ENCODE data around the gene PKD1L1.
"Not testable (repeated sequence)": the region's sequence is repeated elsewhere in the genome, so short reads cannot be mapped to it uniquely, and the experiment has no call there.

Gene PKD1L1

DNA sequence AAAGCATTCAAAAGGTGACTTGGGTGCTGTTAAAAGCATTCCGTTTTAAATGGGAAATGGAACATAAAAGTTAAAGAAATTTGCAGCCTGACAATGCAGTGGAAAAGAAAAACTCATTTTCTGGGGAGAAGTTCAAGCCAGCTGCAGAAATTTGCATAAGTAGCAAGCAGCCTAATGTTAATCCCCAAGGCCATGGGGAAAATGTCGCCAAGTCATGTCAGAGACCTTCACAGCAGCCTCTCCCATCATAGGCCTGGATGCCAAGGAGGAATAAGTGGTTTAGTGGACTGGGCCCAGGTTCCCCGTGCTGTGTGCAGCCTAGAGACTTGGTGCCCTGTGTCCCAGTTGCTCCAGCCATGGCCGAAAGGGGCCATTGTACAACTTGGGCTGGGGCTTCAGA lies 154.2 kb downstream of the PKD1L1 start:
- no peak for DNase-seq (ENCODE audit: low read depth in 2 of 2)

DNA sequence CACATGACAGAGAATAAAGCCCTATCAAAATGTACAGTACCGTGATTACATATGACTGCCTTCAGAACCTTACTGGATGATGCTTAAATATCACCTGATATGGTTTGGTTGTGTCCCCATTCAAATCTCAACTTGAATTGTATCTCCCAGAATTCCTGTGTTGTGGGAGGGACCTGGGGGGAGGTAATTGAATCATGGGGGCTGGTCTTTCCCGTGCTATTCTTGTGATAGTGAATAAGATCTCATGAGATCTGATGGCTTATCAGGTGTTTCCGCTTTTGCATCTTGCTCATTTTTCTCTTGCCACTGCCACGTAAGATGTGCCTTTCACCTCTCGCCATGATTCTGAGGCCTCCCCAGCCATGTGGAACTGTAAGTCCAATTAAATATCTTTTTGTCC lies 155.1 kb downstream of the PKD1L1 start:
- DNase-seq (ENCODE audit: low read depth in 2 of 2): not testable (repeated sequence)

DNA sequence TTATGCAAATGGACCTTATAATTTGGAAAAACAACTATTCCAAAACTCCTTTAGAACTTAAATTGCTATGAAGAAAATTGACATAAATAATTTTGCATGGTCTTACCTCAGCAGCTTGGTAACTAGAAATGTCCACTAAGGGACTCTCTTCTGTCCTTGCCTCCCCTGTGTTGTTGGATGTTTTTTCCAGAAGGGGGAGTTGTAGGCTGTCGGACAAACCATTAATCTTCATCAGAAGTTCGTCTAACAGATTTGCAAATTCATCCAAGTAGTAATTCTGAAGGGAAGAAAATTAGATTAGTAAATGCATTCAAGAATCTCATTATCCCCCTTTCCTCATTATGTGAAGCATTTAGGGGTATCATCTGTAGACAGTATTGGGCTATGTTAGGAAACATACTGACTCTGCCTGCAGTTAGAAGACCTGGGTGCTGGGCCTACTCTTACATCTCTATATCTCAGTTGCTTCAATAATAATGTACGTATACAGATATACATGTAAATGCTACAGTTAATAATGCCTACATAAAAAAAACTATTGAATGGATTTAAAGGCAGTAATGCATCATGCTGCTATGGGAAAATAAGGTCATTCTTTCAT lies 155.6 kb downstream of the PKD1L1 start:
- no peak for DNase-seq (ENCODE audit: low read depth in 2 of 2)

DNA sequence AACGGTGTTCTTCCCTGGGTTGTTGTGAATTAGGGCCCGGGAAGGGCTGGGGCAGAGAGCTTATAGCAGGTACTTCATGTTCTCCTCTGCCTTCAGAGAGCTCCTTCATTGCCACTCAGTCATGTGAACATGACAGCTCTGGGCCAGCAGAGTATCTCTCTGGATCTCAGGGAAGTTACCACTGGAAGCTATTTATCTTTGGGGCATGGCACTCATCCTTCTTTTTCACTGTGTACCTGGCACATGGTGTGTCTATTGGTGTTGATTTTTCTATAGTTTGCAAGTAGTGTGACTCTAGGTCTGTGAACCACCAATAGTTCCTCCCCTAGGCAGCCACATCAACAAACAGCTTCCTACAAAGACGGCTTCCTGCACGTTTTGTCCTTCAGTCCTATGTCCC lies 156.6 kb downstream of the PKD1L1 start:
- DNase-seq (ENCODE audit: low read depth in 2 of 2): no peak

DNA sequence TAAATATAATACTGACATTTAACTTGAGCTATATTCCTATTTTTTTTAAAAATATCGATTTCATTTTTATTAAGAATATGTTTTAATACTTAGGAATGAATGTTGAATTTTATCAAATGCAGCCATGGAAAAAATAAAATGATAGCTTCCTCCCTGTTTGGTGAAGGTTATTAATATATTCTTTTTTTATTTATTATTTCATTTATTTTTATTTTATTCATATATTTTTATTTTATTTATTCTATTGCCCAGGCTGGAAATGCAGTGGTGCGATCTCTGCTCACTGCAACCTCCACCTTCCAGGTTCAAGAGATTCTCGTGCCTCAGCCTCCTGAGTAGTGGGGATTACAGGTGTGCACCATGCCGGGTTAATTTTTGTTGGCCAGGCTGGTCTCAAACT lies 160.2 kb downstream of the PKD1L1 start:
- DNase-seq (ENCODE audit: low read depth in 2 of 2): no peak

DNA sequence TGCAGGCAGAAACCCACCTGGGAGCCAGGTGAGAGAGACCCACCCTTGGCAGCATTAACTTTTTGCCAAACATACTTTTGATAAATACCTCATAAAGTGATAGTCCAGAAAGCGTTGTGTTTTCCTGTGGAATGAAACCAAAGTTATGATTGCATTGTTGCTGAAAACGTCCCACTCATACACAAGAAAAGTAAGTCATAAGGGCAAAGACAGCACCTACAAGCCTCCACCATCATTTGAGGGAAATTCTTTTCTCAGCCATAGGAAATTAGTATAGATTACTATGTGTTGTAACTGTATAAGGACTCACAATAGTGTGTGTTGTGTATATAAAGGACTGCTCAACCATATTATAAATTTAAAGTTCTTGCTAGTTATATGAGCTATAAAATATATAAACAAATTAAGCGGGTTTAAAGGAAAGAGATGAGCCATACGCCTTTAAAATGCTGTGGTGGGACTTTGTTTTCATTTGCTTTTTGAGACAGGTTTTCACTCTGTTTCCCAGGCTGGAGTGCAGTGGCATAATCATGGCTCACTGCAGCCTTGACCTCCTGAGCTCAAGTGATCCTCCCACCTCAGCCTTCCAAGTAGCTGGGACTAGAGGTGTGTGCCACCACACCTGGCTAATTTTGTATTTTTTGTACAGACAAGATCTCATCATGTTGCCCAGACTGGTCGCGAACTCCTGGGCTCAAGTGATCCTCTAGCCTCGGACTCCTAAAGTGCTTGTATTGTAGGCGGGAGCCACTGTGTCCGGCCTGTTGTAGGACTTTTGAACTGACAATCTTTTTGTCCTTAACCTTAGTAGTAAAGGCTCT lies 160.8 kb downstream of the PKD1L1 start:
- DNase-seq (ENCODE audit: low read depth in 2 of 2): no peak

DNA sequence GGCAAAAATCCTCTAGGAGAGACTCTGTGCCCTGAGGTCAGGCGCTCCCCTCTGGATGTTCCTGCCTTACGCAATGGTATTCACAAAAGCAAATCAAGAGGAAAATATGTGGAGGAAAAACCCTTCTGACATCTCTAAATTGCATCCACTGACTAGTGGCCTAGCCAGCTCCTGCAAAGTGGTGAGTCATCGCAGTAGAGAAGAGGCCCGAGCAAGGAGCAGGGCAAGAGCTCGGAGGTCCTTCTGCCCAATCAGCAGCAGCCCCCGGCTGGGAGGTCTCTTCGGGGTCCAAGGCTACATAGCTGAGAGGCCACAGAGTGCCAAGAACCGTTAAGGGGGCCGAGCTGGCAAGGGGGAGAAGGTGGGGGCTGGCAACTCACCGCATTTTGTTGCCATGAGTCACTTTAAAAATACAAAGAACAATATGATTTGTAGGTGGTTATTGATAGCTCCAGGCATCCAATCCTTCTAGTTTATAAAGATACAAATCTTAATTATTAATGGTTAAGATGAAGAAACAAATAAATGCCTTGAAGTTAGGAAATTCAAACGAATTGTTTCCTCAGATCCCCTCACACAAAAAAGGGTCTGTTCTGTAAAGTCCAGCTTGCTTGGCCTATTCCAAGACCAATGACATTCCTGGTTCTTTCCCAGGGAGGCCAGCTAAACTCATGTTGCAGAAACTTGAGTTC lies 161.6 kb downstream of the PKD1L1 start:
- no peak for DNase-seq (ENCODE audit: low read depth in 2 of 2)

DNA sequence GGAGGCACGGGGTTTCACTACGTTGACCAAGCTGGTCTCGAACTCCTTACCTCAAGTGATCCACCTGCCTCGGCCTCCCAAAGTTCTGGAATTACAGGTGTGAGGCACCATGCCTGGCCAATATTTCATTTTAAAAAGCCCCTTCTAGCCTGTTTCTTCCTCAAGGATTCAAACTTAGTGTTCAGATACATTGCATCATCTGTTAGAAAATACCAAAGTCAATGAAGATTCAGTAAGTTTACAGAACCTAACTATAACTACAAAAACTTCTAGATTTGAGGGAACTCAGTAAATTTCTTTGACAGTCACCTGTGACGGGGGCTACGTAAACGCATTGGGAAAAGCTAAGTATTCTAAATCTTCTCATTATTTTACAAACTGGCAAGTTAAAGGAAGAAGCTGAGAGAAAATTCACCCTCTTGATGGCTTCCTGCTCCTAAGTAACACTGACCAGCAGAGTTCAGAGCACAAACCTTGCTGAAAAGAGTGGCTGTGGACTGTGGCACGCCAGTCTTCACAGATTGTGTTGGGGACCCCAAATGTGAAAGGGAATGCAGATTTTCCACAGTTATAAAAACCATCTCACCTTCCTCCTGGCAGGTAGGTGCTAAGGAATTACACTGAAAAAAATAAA lies 162.2 kb downstream of the PKD1L1 start:
- DNase-seq (ENCODE audit: low read depth in 2 of 2): no peak

DNA sequence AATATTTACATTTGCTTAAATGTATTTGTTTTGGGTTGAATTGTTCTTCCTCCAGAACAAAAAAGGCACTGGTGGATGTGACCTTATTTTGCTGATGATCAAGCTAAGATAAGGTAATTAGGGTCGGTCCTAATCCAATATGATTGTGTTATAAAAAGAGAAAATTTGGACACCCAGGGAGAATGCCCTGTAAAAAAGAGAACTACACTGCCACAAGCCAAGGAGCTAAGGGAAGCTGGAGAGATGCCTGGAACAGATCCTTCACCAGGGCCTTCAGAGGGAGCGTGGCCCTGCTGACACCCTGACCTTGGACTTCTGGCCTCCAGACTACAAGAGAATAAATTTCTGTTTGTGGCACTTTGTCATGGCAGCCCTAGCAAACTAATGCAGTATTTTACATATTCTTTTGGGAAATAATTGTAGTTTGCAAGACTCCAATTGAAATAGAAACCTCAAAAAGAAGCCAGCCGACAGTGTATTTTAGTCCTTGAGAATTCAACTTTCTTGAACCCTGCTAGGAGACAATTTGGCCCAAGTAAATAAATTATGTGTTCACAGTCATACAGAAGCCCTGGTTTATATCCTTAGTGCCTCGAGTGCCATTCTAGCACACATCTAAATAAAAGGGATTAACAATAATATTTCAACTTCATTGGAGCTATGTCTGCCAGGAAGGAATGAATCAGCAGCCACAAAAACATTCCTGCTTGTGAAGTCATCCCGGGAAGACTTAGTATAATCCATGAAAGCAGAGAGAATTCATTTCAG lies 164.6 kb downstream of the PKD1L1 start:
- no peak for DNase-seq (ENCODE audit: low read depth in 2 of 2)

DNA sequence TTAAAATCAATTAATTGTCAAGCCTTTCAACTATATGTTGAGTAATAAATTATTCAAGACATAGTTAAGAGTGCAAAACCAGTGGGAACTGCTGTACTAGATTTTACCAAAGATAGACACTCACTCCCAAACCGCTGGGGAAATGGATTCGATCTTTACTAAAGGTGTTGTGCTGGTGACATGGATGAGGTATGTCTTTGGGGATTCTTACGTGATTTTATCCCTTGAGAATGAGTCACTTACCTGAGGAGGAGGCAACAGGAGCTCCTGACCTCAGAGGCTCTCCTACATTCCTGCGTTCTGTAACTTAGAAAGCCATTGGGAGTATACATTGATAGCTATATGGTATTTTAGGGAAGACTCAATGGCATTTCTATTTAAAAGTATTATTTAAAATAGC lies 165.5 kb downstream of the PKD1L1 start:
- DNase-seq (ENCODE audit: low read depth in 2 of 2): no peak

DNA sequence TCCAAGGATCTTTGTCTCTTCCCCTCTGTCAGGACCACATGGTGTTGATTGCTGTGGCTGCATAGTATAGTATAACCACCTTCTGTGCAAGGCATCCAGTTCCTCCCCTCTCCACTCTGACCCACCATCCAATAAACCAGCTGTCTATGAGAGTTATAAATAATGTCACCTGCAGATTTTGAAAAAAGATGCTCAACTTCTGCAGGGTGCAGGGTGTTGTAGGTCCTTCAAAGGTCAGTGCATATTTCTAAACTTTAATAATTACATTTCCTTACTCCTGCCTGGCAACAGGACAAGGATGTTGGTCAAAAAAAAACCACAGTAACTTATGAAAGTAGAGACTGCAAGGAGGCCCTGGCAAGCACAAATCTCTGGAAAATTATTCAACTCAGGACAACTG lies 166.2 kb downstream of the PKD1L1 start:
- DNase-seq (ENCODE audit: low read depth in 2 of 2): no peak

DNA sequence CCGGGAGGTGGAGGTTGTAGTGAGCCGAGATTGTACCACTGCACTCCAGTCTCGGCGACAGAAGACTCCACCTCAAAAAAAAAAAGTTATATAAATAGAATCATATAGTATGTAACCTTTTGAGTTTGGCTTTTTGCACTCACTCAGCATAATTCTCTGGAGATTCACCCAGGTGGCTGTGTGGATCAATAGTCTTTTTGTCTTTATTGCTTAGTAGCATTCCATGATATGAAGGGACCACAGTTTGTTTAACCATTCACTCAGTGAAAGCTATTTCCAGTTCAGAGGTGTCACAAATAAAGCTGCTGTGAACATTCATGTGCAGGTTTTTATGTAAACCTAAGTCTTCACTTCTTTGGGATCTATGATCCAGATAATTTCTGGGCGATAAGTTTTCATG lies 167.7 kb downstream of the PKD1L1 start:
- no peak for DNase-seq (ENCODE audit: low read depth in 2 of 2)

DNA sequence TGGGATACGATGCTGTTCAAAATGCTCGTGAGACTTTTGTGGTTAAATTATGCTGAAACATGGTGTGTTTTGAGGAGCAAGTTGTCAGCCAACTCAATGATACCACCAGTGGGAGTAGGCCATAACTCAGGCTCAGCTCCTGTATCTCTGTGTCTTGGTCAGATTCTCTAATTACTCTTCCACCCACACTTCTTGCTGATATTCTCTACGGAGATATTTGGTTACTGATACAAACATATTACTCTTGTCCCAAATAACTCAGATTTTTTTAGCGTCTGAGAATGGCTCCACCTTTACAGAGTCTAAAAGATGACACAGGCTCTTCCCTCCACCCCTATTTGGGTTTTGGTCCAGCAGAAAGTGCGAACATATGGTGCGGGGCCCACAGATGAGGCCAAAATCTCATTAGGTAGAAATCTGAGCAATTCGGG lies 168.9 kb downstream of the PKD1L1 start:
- no peak for DNase-seq (ENCODE audit: low read depth in 2 of 2)

DNA sequence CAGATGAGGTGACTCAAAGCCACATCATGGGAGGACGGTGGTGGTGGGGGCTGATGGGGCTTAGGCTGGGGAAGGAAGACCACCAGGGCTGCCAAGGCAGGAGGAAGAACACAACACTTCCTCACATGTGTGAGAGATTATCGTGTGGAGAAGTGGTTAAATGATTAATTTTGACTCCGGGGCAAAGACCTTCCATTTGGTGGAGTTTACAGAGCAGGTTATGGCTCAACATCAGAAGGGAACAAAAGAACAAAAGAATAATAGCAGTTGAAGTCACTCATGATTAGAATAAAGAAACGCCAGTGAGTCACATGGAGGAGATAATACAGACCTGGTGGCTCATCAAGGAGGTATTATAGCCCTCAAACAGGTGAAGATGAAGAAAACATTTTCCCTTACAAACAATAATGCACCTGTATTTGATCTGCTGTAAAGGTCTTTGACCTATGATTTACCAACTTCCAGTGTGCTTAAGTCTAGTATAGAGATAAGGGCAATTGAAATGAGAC lies 170.1 kb downstream of the PKD1L1 start:
- no peak for DNase-seq (ENCODE audit: low read depth in 2 of 2)

DNA sequence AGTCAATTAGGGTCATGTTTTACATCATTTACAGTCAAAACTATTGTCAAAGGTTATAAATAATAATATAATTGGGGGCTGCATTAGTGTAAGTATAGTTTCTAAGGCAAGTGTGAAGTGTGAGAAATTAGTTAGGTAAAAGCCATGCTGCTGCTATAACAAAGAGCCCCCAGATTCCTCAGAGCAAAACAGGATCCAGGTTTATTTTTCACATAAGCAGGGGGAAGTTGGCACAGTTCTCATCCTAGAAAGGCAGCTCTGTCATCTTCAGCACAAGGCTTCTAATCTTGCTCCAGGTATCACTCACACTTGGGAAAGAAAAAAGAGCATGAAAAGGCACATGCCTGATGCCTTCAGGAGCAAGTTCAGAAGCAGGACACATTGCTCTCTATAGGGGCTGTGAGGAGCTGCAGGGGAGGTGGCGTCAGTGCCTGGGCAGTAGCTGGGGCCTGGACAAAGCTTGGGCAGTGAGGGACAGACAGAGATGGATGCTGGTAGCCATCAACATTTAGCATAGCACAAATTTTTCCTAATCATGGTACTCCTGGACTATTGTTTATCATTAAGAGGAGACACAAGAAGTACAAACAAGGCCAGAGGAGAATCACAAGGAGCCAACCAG lies 170.6 kb downstream of the PKD1L1 start:
- no peak for DNase-seq (ENCODE audit: low read depth in 2 of 2)

DNA sequence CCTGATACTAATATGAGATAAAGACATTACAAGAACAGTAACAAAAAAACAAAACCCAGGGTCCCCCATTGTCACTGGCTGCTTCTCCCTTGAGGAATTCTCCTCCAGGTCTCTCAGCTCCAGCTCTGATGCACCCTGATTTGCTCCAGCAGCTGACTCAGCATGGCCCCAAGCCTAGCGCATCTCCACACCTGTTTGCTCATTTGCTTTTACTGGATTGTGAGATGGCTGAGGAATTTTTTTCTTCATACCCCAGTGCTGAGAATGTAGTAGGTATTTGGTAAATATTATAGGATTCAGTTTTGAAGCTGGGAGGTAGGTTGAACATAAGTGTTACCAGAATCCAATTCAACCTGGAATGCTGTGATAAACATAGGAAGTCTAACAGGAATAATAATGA lies 171.9 kb downstream of the PKD1L1 start:
- DNase-seq (ENCODE audit: low read depth in 2 of 2): no peak

DNA sequence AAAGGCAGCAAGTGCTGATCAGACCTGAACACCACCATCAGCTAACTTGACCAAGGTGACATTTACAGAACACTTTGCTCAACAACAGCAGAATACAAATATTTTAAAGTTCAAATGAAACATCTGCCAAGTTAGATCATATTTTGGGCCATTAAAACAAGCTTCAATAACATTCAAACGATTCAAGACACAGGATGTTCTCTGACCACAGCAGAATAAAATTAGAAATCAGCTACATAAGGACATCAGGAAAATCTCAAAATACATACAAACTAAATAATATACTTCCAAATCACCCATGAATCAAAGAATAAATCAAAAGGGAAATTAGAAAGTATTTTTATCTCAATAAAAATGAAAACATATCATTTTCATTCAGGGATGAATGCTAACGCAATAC lies 173.0 kb downstream of the PKD1L1 start:
- DNase-seq (ENCODE audit: low read depth in 2 of 2): no peak

DNA sequence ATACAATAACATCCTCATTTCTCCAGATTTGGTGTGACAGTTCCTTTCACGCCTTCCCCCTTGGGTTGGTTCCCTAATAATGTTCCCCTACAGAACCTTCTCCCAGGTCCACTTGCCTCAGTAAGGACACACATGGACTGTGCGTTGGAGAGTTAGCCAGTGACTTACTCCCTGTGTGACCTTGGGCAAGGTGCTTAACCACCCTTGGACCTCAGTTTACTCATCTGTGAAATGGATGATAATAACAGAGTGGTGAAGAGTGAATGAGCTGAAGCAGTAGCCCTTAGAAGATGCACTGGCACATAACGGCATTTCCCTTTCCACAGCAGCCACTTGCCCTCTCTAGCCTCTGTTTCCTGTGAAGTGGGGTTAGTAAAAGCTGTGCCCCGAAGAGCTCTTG lies 175.8 kb downstream of the PKD1L1 start:
- no peak for DNase-seq (ENCODE audit: low read depth in 2 of 2)

DNA sequence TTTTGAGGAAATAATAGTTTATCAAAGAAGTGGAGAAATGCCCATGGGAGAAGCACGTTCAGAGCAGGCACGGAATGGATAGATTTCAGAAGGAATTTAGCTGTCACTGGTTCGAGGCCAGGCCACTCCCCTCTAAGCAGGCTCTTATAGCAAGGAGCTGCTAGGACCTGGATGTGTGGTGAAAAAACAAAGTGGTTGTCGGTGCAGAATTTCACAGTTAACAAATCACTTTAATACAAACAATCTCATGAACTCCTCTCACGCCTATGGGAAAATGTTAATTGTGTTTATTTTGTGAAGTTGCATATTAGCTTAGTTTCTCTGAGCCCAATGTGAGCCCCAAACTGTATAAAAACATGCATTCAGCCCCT lies 176.3 kb downstream of the PKD1L1 start:
- no peak for DNase-seq (ENCODE audit: low read depth in 2 of 2)

DNA sequence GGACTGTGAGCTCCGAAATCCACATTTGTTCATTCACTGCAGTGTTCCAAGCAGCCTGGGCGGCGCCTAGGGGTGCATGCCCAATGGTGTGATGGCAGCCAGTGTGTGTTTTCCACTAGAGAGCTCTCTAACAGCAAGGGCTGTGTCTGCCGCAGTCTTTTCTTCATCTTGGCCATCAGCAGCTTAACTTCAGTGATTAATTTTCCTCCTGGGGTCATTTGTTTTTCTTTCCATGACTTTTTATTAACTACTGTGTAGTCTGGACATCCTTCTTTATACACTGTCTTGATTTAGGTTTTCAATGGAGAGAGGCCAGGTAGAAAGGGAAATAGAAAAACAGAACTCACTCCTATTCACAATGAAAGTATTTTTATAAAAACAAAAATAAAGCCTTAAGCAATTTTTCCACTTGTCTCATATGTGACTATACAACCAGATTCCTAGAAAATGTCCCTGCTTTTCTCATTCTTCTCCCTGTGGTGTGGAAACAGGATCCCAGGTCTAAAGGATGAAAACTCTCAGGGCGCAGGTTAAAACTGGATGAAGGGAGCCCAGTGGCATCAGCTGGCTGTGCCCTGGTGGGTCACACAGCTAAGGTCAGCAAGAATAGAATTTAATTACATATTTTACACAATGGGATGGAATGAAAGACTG lies 176.8 kb downstream of the PKD1L1 start:
- no peak for DNase-seq (ENCODE audit: low read depth in 2 of 2)

DNA sequence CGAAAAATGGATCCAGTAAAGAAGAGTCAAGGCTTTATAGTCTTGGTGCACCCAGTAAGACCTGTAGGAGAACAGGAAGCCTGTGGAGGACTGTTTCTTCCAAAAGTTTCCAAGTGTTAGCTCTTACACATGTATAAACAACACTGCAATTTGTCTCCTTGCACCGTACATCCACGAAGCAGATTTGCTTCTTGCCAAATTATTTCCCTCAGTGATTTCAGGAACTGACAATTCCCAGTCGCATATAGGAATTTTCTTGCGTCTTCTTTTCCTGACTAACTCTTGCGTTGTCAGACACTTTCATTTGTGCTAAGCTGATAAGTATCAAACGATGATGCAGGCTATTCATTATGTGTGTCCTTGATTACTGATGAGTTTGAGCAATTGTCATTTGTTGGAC lies 182.1 kb downstream of the PKD1L1 start:
- no peak for DNase-seq (ENCODE audit: low read depth in 2 of 2)

All from stimulated activated CD8-positive, alpha-beta memory T cell treated with anti-CD3 and anti-CD28 coated beads, Interleukin-2, amount 100 ng/mL, for 1 hour (primary cell).